ENCODE results near the gene SIX2. TPM values are rescaled to one million over a fixed set of nuclear protein-coding genes. Genes with fewer than 3 reads are reported as not detected.

The SIX2 gene
- total RNA-seq, 1 experiment from 2014 or later: 0.51 TPM

DNA sequence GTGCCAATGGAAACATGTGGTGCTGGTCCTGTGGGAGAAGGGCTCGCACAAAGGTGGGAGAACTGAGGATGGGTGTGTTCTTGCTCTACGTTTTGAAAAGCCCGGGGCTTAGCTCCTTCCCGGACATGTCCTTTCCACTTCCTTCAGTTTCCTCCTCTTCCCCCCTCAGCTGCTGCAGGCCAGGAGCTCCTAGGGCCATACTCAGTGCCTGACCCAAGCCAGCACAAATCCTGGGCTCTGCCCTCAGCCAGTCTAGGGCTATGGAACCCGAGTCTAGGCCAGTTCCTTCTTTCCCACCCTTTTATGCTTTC lies 1.4 kb upstream of the SIX2 start:
- in situ Hi-C loops (cut with HindIII; ENCODE audit: low pct_unique_long_range_greater_than_20kb, low sequenced_read_pairs) (no loop called here), intact Hi-C loops (cut with micrococcal nuclease; ENCODE audit: unreplicated experiment) (no loop called here)
- CTCF ChIA-PET: no interaction called here
- Histone ChIP-seq H3K27me3 (ENCODE audit: control insufficient read depth, insufficient read depth, low read length) (peaks cover 29% of the 10 kb centered on the region), H3K4me1 (ENCODE audit: control insufficient read depth, insufficient read depth, low read length) (no peaks in the 10 kb centered on the region; the same call in 1 of the 2 replicates), H3K36me3 (ENCODE audit: control insufficient read depth, insufficient read depth, low read length) (no peaks in the 10 kb centered on the region), H3K9me3 (ENCODE audit: control insufficient read depth, insufficient read depth, low read depth, low read length) (no peaks in the 10 kb centered on the region), H3K27ac (ENCODE audit: low read length) (no peak overlapping the region), H3K4me3 (ENCODE audit: low read depth in 2 of 2, low read length in 2 of 2) (peak overlapping the region in 1 of 2 experiments; percentile 40; a peak in 1 of 4 replicates)
- no TSS peak for BruUV-seq (replicated peaks)
- no peak for TF ChIP-seq SIN3A (IDR thresholded peaks at IDR 0.05; ENCODE audit: borderline replicate concordance, insufficient read depth, low read depth, low read length)
- no peak for TF ChIP-seq TCF7L2 (IDR thresholded peaks at IDR 0.05; ENCODE audit: low read depth, low read length)
- TF ChIP-seq, protein P1, sequence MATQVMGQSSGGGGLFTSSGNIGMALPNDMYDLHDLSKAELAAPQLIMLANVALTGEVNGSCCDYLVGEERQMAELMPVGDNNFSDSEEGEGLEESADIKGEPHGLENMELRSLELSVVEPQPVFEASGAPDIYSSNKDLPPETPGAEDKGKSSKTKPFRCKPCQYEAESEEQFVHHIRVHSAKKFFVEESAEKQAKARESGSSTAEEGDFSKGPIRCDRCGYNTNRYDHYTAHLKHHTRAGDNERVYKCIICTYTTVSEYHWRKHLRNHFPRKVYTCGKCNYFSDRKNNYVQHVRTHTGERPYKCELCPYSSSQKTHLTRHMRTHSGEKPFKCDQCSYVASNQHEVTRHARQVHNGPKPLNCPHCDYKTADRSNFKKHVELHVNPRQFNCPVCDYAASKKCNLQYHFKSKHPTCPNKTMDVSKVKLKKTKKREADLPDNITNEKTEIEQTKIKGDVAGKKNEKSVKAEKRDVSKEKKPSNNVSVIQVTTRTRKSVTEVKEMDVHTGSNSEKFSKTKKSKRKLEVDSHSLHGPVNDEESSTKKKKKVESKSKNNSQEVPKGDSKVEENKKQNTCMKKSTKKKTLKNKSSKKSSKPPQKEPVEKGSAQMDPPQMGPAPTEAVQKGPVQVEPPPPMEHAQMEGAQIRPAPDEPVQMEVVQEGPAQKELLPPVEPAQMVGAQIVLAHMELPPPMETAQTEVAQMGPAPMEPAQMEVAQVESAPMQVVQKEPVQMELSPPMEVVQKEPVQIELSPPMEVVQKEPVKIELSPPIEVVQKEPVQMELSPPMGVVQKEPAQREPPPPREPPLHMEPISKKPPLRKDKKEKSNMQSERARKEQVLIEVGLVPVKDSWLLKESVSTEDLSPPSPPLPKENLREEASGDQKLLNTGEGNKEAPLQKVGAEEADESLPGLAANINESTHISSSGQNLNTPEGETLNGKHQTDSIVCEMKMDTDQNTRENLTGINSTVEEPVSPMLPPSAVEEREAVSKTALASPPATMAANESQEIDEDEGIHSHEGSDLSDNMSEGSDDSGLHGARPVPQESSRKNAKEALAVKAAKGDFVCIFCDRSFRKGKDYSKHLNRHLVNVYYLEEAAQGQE (IDR thresholded peaks at IDR 0.05; ENCODE audit: insufficient read depth in 1 of 2, low read depth in 2 of 2, low read length in 1 of 2): no peak
- TF ChIP-seq POLR2AphosphoS5 (IDR thresholded peaks at IDR 0.05; ENCODE audit: low read depth, low read length): no peak
- TF ChIP-seq, protein P2, sequence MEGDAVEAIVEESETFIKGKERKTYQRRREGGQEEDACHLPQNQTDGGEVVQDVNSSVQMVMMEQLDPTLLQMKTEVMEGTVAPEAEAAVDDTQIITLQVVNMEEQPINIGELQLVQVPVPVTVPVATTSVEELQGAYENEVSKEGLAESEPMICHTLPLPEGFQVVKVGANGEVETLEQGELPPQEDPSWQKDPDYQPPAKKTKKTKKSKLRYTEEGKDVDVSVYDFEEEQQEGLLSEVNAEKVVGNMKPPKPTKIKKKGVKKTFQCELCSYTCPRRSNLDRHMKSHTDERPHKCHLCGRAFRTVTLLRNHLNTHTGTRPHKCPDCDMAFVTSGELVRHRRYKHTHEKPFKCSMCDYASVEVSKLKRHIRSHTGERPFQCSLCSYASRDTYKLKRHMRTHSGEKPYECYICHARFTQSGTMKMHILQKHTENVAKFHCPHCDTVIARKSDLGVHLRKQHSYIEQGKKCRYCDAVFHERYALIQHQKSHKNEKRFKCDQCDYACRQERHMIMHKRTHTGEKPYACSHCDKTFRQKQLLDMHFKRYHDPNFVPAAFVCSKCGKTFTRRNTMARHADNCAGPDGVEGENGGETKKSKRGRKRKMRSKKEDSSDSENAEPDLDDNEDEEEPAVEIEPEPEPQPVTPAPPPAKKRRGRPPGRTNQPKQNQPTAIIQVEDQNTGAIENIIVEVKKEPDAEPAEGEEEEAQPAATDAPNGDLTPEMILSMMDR (IDR thresholded peaks at IDR 0.05): no peak
- POLR2A ChIA-PET: no interaction called here
- no peak for ATAC-seq
- DNase-seq (ENCODE audit: low read depth, low spot score): no peak

DNA sequence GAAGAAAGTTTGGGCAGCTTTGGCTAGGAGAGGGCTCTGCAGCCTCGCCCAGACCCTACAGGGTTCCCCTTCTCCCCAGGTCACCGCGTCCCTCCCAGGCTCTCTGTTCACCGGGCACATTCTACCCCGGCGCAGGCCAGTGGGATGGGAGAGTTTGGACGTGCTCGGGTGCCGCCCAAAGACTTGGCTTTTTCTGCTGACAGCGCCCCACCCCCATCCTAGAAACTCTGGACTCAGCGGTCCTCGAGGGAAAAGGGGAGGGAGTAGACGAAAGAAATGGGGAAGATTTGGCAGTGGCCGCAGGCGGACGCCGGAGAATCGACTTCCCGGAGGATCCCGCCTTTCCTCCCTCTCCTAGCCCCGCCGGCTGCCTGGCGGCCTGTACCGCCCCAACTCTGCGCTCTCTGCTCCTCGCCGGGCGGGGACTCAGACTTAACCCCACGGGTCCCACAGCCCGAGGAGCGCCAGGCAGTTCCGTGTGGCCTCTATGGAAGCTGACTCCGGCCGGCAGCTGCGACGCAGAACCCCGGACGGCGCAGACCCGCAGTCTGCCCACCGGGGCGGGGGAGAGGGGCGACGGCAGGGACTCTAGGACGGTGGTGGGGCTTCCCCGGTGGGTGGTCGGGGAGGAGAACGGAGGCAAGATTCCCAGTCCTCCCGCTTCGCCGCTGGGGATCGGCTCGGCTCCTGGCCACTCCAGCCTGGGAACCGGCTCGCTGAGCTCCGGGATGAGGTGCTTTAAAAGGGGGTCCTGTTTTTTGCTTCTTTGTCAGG lies 863 bp upstream of the SIX2 start:
- H3K4me1 ChIP-seq (ENCODE audit: control insufficient read depth, insufficient read depth, low read length): no peaks in the 10 kb centered on the region; the same call in 1 of the 2 replicates
- intact Hi-C loops (cut with micrococcal nuclease; ENCODE audit: unreplicated experiment): no loop called here
- ChIA-PET POLR2A (no interaction called here), CTCF (interaction anchor here (0.6 kb wide), 1 partner anchor 13 kb away, joined by 4 read pairs; no protein-coding TSS in a partner anchor)
- DNase-seq (ENCODE audit: low read depth, low spot score) (no peak), ATAC-seq (peak; percentile 53)
- in situ Hi-C loops (cut with HindIII; ENCODE audit: low pct_unique_long_range_greater_than_20kb, low sequenced_read_pairs): no loop called here
- H3K27ac ChIP-seq (ENCODE audit: low read length): no peak overlapping the region
- H3K27me3 ChIP-seq (ENCODE audit: control insufficient read depth, insufficient read depth, low read length): peaks cover 25% of the 10 kb centered on the region
- no peaks in the 10 kb centered on the region for H3K9me3 ChIP-seq (ENCODE audit: control insufficient read depth, insufficient read depth, low read depth, low read length)
- H3K36me3 ChIP-seq (ENCODE audit: control insufficient read depth, insufficient read depth, low read length): no peaks in the 10 kb centered on the region
- H3K4me3 ChIP-seq (ENCODE audit: low read depth in 2 of 2, low read length in 2 of 2): peak overlapping the region; percentile 40 to 57
- no TSS peak for BruUV-seq (replicated peaks)
- TF ChIP-seq, protein P1 (IDR thresholded peaks at IDR 0.05; ENCODE audit: insufficient read depth in 1 of 2, low read depth in 2 of 2, low read length in 1 of 2): no peak
